Measurements from ENCODE around the gene PLCXD1.

DNA sequence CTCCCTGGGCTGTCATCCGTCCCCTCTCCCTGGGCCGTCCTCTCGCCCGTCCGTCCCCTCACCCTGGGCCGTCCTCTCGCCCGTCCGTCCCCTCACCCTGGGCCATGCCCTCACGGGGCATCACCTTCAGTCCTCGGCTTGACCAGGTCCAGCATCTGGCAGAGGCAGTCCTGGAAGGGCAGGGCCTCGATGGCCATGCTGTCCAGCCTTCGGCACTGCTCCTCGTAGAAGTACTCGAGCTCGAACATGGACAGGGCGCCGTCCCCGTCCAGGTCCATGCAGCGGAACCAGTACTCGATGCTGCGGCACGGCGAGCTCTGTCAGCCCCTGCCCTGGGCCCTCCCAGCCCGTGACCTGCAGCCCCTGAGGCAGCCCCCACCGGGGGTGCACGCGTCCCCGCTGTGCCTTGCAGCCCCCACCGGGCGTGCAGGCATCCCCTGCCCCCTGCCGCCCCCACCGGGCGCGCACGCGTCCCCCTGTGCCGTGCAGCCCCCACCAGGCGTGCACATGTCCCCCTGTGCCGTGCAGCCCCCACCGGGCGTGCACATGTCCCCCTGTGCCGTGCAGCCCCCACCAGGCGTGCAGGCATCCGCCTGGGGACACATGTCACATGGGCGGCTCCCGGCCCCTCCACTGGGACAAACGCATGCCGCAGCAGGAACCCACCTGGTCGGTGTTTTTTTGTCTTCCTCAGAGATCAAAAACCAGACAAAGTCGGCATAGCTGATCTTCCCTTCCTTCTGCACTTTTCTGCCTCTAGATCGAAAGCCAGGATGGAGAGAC lies 59.7 kb downstream of the PLCXD1 start:
- no peak for TF ChIP-seq POLR2A (IDR thresholded peaks at IDR 0.05)
- TF ChIP-seq CTCF (IDR thresholded peaks at IDR 0.05) = no peak
- no peak for TF ChIP-seq POLR2AphosphoS5 (IDR thresholded peaks at IDR 0.05)
